A673 (cell line): ENCODE measurements around the gene CXCL5.

ENCODE experiments used
- EZH2 ChIP-seq: fragments of 200-600 bp; sonication (generic); IDR thresholded peaks from 2 replicates; pipeline ENCODE4 v1.6.1; 2017; ENCODE audit warnings: borderline replicate concordance, low read depth, mild to moderate bottlenecking, mixed read lengths, antibody characterized with exemption, low read length; ENCODE audit not compliant: poor library complexity, severe bottlenecking
- TF ChIP-seq, protein P1 (sequence below): fragments of 300-800, 200-600 bp; sonication (generic); conservative IDR thresholded peaks from 2 replicates; pipeline ENCODE4 v1.5.1; 2017; ENCODE audit warnings: low read depth, mild to moderate bottlenecking, antibody characterized with exemption, low read length, moderate library complexity, mixed read lengths

DNA sequence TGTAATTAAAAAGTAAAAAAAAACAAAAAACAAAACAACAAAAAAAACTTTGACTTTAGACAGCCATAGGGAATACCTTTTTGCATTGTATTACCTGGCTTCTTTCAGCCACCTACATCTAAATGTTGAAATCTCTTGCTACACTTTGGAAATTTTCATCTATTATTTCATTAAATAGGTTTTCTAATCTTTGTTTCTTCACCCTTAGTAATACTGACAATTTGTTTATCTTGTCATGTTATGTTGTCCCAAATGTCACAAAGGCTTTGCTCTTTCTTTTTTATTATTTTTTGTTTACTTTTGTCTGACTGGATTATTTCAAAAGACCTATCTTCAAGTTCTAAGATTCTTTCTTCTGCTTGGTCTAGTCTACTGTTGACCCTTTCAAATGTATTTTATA, 24.1 kb downstream of the CXCL5 start:
- TF ChIP-seq, protein P1, sequence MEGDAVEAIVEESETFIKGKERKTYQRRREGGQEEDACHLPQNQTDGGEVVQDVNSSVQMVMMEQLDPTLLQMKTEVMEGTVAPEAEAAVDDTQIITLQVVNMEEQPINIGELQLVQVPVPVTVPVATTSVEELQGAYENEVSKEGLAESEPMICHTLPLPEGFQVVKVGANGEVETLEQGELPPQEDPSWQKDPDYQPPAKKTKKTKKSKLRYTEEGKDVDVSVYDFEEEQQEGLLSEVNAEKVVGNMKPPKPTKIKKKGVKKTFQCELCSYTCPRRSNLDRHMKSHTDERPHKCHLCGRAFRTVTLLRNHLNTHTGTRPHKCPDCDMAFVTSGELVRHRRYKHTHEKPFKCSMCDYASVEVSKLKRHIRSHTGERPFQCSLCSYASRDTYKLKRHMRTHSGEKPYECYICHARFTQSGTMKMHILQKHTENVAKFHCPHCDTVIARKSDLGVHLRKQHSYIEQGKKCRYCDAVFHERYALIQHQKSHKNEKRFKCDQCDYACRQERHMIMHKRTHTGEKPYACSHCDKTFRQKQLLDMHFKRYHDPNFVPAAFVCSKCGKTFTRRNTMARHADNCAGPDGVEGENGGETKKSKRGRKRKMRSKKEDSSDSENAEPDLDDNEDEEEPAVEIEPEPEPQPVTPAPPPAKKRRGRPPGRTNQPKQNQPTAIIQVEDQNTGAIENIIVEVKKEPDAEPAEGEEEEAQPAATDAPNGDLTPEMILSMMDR = no peak
- TF ChIP-seq EZH2 = no peak
